AG08396 (cell line): Measurements from ENCODE around the gene GHRL.
A peak's percentile ranks its signal among the peaks of the same experiment; 100 is the strongest.

Source experiments
- DNase-seq: peaks from one replicate; pipeline ENCODE4 v3.0.0; 2012; ENCODE audit warnings: low spot score, mixed read lengths

GHRL gene

GRCh38 chr3:10292505-10293419 is at the start of gene GHRL:
GHRL (minus strand) TSS chr3:10292947; CDS start chr3:10290180, 2,767 bp downstream.
- no peak for DNase-seq

DNA sequence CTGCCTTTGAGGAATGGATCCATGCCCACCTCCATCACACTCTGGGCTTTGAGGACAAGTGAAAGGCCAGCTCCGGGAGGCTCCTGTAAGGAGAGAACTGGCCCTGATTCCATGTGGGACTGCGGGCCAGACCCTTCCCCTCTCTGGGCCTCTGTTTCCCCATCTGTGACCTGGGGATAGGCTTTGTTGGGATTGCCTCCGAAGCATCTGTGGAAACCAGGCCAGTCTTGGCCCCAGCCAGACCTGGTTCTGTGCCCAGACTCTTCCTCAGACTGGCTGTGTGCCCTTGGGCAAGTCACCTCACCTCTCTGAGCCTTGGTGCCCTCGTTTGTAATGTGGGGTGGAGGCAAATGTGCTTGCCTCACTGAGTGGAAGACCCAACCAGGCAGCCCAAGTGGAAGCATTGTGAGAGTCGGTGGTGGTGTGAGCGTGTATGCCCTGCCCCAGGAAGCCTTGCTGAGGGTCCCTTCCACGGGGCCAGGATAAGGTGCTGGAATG is 49.2 kb upstream of the GHRL start:
- DNase-seq = no peak

DNA sequence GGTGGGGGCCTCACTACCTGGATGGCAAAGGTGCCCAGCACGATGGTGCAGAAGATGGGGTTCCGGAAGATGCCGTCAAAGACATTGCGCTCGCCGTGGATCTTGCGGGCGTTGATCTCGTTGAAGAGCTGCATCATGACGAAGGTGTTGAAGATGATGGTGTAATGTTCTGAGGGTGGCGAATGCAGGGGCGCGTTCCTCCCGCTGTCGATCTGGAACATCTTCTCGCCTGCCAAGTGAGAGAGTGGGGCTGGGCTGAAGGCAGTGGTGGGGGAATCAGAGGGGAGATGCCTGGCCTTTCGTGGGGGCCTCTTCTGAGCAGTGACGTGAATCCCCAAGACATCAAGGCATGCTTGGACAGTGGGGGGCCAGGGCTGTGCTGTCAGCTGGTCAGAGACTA is 47.7 kb upstream of the GHRL start:
- DNase-seq = no peak

GRCh38 chr3:10340046-10340445 is 47.3 kb upstream of the GHRL start:
- DNase-seq = no peak

DNA sequence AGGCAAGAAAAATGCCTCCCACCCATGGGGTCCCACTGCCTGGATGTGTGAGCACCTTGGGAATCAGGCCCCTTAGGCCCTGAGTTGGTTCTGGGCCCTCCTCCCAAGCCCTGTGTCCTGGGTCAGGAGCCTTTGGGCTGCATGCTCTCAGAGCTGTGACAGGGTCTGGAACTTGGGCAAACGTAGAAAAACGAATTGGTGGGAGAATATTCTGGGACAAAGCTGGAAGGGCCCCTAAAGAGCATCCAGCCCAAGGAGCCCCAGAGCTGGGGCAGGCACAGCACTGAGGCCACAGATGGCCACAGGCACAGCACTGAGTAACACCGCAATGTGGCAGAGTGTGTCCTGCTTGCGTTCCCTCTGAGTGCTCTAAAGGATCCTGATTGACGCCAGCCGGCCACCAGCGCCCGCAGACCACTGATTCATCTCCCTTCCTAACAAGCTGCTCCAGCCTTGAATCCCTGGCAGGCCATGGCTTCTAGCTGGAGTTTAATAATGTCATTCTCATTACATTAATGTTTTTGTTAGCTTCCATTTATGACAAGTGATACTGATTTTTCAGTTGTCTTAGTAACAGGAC is 46.7 kb upstream of the GHRL start:
- no peak for DNase-seq

GRCh38 chr3:10338591-10339353 is 46.0 kb upstream of the GHRL start:
- DNase-seq = no peak

GRCh38 chr3:10338164-10338470 is 45.4 kb upstream of the GHRL start:
- no peak for DNase-seq

DNA sequence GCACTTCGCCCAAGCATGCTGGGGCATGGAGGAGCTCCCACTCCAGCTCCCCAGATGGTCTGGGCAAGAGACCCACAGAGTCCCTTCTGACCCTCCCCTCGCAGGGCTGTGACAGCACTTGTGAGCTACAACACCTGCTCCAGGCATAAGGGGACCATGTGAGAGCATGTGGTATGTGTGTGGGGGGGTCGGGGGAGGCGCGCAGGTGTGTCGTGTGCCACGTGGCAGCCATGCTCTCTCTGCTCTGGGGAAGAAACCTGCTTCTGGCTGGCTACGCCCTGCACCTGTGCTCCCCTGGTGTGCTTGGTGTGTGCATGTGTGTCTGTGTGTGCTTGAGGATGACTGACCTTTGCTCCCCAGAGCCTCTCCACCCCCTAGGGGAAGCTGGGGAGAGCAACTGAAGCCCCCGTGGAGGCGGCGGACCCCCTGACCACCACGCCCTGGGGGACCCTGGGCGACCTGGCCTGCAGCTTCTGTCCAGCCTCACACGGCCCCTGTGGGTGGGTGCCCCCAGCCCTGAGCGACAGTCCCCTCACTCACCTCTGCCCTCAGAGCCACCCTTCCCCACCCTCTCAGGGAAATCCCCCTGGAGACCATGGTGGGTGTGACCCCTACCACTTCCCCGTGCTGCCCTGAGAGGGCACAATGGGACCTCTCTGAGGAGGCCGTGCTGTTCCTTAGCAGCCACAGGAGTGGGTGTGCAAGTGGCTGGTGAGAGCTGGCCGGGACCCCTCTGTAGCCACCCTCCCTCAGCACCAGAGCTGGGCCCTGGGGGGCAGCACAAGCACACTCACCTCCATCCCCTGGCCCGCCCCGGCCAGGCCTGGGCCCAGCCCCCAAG is 44.8 kb upstream of the GHRL start:
- no peak for DNase-seq

GRCh38 chr3:10336761-10337160 is 44.0 kb upstream of the GHRL start:
- no peak for DNase-seq

GRCh38 chr3:10335871-10336622 is 43.3 kb upstream of the GHRL start:
- DNase-seq = no peak

GRCh38 chr3:10335190-10335738 is 42.5 kb upstream of the GHRL start:
- no peak for DNase-seq

DNA sequence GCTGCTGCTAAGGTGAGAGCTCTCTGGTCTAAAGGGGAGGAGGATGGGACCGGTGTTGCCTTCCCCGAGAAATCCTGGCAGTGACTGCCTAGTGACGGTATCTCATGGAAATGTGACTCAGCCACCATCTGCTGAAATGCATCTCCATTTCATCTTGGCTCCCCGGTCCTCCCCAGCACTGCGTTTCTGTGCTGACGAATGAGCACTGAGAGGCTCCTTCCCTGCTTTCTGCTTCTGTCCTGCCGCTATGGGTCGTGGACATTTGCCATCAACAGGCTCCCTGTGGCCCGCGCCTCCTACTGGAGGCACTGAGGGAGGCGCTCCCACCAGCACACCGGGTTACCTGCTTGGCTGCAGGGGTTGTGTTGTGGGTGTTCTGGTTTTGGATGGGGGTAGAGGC is 41.7 kb upstream of the GHRL start:
- peak; percentile 60 for DNase-seq

- DNase-seq = no peak
Observed at GRCh38 chr3:10334042-10334441, 41.3 kb upstream of the GHRL start.

DNA sequence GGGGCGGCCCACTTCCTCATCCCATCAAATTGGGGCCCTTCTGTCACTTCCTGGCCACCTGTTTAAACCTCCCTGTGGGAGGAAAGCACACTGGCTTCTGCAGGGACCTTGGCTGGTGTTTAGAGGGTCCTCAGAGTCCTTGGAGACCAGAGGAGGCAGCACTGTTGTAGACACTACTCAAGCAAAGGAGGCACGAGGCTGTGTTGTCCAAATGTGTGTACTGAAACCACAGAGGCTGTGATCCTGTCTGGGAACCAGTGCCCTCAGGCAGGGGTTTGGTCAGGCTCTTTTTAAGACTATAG is 40.6 kb upstream of the GHRL start:
- no peak for DNase-seq

- DNase-seq = no peak
Observed at GRCh38 chr3:10332481-10333348, 40.0 kb upstream of the GHRL start.

- no peak for DNase-seq
Observed at GRCh38 chr3:10331320-10331719, 38.6 kb upstream of the GHRL start.

DNA sequence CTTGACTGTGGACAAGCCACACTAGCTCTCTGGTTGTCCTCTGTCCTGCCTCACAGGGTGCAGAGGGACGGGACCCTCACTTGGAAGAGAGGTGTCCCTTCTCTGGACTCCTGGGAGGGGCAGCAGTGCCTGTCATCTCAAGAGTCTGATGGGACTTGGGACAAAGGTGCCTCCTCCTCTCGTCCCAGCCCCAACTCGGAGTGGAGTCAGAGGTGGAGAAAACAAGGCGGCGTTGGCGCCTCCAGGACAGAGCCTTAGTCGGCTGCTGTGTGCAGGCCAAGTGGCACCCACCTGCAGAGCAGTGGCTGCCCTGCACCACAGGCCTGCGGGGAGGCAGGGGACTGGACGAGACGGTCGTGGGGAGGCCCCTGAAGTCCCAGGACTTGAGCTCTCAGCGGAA is 37.6 kb upstream of the GHRL start:
- DNase-seq = no peak

- DNase-seq = no peak
Observed at GRCh38 chr3:10329495-10330015, 36.8 kb upstream of the GHRL start.

DNA sequence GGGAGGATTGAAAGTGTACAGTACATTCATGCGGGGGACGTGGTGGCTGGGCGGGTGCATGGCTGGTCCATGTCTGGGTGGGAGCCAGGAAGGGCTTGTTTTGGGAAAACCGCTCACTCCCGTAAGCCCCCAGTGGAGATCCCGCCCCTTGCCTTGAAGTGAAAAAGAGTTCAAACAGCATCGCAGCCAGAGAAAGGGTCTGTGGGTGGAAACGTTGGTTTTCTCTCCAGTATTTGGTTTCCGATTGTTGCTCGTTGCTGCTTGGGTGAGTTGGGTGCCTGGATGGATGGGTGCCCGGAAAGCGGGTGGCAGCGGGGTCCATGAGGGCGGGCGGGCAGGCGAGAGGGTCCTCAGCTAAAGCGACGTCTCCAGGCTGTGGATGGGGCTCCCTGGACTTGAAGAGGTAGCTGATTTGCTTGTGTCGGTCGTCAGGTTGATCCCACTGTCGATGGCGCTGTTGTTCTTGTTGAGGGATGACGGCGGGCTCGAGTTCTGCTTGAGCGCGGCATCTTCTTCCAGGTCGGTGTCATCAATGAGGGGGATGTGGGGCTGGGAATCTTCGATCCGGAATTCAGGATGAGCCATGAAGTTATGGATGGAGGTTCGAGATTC is 35.8 kb upstream of the GHRL start:
- DNase-seq = no peak
